GF-D8 (cell line): ENCODE data around the gene CARHSP1.
"Not testable (repeated sequence)": the region's sequence is repeated elsewhere in the genome, so short reads cannot be mapped to it uniquely, and the experiment has no call there.

ENCODE experiments used
- DNase-seq: peaks from one replicate; lab custom pipeline; 2025; lab: John Stamatoyannopoulos, UW

The CARHSP1 gene

DNA sequence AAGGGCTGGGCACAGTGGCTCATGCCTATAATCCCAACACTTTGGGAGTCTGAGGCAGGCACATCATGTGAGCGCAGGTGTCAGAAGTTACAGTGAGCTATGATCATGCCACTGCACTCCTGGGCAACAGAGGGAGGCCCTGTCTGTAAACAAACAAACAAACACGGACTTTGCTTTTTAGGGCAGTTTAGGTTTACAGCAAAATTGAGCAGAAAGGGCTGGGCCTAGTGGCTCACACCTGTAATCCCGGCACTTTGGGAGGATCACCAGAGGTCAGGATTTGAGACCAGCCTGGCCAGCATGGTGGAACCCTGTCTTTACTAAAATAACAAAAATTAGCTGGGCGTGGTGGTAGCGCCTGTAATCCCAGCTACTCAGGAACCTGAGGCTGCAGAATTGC, 3.3 kb upstream of the CARHSP1 start:
- no peak for DNase-seq

DNA sequence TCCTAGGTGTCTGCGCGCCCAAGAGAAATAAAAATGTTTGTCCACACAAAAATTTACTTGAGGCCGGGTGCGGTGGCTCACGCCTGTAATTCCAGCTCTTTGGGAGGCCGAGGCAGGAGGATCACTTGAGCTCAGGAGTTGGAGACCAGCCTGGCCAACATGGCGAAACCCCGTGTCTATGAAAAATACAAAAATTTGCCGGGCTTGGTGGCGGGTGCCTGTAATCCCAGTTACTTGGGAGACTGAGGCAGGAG, 1.1 kb upstream of the CARHSP1 start:
- not testable (repeated sequence) for DNase-seq

DNA sequence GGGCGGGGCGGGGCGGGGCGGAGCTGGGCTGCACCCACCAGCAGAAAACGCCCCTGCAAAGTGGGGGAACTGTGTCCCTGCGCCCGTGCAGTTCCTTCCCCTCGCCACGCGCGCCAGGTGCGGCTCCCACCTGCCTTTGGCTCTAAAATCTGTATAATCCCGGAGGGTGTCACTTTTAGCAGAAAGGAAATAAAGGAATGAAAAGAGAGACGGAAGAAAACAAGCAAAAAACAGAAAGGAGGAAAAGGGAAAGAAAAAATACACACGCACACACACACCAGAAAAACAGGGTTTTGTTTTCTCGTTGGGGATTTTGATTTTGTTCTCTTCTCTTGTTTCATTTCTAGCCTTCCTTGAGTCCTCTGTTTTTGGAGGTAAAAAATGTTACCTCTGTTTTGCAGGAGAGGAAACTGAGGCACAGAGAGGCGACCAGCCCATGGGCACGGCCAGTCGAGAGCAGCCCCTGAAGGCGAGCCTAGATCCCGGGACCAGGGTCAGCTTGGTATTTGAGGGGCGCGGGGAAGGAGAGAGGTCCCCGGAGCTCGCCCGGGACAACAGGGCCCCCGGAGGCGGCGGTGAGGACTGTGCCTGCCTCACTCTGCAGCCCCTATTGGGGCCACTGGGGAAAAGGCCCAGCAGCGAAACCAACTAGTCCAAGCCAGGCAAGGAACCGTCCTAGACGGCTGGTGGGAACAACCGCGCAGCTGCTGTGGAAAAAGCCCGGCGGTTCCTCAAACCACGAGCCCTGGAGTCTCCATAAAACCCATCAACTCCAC, 594 bp upstream of the CARHSP1 start:
- no peak for DNase-seq

DNA sequence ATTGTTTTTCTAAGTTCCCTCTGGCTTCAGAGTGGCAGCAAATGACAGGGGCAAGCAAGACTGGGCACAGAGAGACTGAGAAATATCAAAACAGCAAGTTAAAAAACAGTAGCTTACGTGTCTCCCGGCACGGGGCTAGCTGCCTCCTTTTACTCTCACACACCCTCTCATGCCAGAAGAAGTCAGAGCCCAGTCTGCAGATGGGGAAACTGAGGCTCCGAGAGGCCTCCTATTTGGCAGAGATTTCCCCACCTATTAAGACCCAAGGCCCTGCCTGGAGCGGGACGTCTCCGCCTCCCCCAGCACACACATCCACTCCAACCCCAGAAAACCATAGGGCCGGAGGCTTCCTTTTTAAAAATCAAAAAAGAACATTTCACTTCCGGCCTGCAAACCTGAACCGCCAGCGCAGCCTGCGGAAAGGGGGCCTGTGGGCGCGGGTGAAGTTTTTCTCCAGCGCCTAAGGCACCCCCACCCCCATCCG, 832 bp downstream of the CARHSP1 start:
- no peak for DNase-seq

DNA sequence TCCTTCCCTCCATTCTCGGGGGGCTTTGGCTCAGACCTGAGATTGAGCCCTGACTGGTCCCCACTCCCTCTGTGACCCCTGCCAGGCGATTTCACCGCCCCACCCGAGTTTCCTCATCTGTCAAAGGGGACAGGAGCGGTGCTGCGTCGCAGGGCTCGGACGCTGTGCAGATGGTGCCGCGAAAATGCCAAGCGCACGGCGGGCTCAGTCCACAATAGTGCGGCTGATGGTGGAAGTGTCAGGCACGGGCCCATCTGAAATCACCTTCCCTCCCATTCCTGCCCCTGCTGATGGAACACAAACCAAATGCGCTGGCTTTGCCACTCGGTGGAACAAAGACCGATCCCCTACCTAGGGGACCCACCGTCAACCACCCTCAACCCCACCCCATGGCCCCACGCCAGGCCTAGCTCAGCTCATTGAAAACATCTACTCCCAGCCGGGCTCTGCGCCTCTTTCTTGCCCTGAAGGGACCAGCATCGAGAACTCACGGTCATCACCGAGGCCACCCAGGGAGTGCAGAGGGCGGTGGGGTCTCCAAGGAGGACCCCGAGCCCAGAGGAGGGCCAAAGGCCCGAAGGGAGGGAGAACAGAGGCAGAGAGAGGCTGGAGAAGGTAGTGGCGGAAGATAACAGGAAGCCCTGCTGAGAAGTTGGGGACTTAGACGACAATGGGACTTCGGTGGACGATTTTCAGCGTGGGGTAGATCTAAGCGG, 1.4 kb downstream of the CARHSP1 start:
- no peak for DNase-seq

DNA sequence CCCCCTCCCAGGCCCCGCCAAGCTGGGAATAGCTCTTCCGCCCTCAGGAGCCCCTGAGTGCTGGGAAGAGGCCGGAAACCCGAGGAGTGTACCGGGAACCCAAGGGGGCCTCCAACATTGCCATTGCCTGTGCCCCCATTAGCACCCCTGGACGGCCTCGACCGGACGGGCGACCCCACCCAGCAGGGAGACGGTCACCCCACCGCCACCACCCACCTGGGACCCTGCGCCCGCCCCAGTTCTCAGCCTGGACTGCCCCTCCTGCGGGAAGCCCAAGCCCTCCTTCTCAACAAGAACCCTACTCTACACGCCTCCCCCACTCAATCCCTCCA, 2.0 kb downstream of the CARHSP1 start:
- DNase-seq, result no peak

DNA sequence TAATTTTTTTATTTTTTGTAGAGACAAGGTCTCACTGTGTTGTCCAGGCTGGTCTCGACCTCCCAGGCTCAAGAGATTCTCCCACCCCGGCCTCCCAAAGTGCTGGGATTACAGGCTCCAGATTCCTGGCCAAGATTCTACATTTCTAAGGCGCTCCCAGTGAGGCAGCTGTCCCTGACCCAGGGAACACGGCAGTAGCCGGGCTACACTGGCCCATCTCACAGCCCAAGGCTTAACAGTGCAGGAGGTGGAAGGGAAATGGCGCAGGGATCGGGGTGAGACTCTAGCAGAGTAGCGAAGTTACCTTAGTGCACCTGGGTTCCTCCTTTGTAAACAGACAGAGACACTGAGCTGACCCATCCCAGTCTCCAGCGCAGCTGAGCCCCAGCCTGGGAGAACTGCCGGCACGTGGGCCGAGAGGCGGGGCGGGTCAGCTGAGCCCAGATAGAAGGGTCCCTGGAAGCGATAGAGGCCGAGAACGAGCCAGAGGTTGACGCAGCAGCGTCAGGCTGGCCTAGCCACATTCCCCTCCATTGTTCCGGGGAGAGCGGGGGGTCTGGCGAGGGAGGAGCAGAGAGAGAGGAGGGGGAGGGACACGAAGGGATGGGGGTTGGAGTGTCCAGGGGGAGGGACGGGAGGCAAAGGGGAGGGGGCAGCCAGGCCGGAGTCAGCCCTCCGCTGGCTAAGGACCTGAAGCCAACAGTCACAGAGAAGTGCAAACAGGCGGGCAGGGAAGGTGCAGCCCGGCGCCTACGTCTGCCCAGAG, 2.5 kb downstream of the CARHSP1 start:
- no peak for DNase-seq

DNA sequence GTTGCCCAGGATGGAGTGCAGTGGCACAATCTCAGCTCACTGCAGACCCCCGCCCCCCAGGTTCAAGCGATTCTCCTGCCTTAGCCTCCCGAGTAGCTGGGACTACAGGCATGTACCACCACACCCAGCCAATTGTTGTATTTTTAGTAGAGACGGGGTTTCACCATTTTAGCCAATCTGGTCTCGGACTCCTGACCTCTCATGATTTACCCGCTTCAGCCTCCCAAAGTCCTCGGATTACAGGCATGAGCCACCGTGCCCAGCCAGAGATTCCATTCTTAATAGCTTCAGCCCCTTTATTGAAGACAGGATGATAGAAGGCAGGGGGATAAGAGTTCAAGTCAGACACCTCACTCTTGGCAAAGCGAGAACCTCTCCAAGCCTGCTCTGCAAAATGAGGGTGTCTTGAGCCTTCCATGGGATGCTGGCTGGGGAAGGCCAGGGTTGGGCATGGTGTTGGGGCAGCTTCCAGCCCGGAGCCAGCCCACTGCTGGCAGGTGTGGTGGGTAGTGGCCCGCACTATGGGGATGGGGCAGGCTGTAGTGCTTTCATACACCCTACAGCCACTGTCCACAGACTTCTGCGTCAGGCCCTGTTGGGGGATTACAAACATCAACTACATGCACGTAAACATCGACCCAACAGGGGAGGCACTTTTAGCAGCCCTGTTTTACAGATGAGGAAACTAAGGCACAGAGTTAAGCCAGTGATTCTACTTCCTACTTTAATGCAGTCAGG, 3.5 kb downstream of the CARHSP1 start:
- no peak for DNase-seq

DNA sequence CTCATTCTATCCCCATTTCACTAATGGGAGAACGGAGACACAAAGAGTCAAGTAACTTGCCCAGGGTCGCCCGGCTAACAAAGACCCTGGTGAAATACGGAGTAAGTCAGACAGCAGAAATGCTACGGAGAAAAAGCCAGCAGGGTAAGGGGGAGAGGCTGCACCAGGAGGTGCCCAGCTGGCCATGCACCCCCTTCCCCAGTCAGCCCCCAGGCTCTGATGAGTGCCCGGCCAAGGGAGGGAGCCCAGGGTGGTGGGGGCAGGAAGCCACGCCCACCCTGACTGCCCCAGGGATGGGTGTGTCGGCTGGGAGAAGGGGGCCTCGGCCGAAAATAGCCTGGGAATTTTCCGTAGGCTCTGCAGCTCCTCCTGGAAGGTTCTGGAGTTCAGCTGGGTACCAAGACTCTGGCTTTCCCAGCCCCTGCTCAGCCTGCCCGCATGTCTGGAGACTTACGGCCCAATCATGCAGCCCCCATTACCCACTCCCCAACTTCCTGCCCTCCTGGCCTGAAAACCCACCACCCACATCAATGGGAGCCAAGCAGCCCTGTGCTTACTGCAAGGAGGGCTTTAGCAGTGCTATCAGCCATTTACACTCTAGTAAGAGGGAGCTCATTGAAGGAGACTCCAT, 4.2 kb downstream of the CARHSP1 start:
- DNase-seq, result no peak

DNA sequence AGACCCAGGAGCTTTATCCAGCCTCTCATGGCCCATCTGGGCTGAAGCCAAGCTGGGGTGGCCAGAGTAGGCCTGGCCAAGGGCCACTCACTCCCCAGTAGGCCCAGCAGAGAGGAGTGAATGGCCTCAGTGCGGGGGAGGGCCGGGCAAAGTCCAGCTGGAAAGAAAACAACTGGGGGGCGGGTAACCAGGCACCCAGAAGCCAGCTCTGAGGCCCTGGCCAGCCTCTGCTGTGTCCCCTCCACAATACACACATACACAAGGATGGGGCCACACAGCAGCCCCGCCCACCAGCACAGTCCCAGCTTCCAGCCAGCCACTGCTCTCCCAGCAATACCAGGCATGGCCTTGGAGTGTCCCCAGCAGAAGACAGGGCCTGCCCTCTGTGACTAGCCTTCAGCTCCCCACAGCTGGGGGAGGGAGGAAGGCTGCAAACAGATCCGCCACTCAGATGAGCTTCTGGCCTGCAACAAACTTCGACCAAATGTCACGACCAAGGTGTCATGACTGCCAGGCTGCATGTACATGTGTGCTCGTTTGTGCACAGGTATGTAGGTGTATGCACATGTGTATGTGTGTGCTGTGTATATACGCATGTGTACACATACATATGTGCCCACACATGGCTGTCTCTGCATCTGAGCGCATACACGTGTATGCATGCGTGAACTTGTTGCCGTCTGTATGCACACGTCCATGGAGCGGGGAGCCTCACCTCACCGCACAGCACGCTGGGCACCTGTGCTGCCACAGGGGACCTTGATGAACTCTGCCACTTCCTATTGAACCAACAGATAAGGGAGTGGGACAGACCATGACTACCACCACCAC, 5.0 kb downstream of the CARHSP1 start:
- DNase-seq, result no peak

DNA sequence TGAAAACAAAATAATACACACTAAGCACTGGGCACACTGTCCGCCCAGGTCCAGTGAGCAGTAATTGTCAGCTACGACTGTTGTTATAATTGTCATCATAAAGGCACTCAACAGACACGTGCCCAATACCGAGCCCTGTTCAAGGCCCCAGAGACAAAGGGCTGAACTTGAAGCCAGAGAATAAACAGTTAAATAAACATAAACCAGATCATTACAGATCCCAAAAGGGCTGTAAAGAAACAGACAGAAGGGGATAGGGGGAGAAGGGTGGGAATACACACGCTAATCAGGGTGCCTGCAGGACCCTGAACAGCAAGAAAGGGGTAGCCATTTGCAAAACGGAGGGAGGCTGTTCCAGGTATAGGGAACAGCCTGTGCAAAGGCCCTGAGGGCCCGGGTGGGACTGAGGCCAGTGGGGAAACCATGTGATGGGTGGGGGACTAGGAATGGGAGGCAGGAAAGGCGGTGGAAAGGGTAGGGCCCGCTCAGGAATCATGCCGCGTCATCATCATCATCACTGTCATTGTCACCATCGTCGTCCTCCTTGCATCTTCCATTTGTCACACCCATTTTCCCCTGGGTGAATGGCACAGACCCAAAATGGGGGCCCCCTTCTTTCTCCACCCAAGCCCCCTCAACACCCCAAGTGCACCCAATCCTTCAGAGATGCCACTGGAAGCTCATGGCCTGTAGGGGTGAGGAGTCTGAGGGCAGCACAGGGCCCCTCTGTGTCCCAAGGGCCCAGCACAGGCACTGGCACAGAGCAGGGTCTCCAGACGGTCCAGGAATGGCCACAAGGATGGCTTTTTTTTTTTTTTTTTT, 6.3 kb downstream of the CARHSP1 start:
- no peak for DNase-seq

DNA sequence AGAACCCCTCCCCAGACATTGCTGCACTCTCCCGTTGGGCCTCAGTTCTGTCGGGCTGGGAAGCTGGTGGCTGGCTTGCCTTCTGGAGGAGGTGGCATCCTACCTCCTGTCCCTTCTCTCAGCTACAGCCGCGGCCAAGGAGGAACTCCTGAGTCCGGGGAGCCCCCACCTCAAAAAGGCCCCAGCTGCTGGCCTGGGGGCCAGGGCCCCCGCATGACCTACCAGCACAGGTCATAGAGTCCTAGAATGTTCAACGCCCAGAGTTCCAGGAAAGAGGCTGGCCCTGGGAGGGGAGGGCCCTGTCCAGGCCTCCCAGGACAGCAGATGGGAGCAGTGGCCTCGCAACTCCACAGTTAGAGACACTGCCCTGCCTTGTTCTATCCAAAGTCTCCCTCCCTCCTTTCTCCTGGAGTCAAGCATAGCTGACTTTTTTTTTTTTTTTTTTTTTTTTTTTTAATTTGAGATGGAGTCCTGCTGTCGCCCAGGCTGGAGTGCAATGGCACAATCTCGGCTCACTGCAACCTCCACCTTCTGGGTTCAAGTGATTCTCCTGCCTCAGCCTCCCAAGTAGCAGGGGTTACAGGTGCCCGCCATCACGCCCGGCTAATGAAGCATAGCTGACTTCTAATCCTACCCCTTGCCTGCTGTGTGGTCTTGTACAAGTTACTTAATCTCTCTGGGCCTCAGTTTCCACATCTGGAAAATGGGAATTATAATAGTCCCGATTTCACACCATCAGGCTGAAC, 7.1 kb downstream of the CARHSP1 start:
- no peak for DNase-seq

DNA sequence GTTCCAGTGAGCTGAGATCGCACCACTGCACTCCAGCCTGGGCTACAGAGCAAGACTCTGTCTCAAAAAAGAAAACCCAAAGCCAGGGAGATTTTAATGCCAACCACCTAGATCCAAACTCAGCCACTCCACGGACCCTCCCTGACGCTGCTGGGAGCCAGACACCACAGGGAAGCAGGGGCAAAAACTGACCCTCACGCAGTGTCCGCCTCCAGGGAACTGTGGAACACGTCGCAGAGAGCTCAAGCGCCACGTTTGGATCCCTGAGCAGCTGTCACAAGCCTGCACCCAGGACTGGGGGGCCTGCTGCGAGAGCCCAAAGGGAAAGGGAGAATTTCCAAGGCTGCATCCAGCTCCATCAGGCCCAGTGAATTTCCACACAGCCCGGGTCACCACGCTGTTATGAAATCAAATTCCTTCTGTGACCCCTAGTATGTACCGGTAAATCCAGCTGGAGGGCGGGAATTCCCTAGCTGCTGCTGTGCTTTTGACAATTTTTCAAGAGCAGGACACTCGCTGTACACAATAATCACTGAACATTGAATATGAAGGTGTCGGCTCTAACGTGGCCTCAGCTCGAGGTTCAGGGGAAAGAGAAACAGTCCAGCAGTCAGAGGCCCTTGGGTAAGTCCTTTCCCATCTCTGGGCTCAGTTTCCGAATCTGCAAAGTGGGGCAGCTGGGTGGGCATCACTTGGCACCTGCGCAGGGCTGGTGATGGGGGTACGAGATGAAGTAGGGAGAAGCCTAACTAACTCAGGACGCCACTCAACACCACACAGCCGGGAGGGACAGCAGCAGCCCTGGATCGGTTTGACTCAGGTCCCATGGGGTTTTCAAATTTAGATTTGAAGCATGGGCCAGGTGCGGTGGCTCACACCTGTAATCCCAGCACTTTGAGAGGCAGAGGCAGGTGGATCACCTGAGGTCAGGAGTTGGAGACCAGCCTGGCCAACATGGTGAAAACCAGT, 8.6 kb downstream of the CARHSP1 start:
- no peak for DNase-seq

DNA sequence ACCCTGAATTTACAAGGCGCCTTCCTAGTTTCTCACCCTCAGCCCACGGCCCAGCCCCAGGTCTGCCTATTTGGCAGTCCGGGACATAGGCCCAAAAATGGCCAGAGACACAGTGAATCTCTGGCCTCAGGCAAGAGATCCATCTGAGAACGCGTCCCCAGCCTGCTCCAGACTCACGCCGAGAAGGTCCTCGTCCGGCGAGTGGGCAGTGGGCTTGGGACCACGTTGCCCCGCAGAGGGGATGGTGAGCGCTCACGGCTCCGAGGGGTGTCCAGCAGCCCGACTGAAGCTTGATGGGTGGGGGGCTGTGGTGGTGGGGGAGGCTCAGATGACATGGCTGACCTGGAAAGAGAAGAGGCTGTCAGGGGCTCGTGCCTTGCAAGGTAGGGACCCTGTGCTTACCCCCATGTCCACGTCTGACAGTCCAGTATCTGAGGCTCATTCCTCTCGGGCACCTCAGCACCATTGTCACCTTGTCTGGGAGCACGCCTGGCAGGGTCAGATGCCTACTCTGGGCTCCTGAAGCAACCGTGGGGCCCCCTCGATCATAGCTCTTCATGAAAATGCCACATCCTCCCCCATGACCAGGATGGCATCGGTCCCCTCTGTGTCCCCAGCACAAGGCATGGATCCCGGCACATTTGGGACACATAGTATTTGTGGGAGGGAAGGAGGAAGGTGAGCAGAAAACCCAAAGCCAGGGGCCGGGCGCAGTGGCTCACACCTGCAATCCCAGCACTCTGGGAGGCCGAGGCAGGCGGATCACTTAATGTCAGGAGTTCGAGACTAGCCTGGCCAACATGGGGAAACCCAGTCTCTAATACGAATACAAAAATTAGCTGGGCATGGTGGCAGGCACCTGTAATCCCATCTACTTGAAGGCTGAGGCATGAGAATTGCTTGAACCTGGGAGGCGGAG, 9.6 kb downstream of the CARHSP1 start:
- DNase-seq, result no peak

DNA sequence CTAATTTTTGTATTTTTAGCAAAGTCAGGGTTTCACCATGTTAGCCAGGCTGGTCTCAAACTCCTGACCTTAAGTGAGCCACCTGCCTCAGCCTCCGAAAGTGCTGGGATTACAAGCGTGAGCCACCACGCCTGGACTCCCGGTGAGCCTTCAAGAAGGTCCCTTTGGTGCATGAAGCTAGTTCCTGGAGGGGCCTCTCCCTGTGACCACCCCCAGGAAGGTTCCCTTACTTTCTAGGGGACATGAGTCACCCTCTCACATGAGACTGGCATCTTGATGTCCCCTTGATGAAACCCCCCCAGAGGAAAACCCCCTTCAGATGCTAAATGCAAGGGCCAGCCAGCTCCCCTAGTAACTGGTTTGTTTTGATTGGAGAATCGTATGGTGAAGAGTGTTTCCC, 12.8 kb downstream of the CARHSP1 start:
- DNase-seq, result no peak

DNA sequence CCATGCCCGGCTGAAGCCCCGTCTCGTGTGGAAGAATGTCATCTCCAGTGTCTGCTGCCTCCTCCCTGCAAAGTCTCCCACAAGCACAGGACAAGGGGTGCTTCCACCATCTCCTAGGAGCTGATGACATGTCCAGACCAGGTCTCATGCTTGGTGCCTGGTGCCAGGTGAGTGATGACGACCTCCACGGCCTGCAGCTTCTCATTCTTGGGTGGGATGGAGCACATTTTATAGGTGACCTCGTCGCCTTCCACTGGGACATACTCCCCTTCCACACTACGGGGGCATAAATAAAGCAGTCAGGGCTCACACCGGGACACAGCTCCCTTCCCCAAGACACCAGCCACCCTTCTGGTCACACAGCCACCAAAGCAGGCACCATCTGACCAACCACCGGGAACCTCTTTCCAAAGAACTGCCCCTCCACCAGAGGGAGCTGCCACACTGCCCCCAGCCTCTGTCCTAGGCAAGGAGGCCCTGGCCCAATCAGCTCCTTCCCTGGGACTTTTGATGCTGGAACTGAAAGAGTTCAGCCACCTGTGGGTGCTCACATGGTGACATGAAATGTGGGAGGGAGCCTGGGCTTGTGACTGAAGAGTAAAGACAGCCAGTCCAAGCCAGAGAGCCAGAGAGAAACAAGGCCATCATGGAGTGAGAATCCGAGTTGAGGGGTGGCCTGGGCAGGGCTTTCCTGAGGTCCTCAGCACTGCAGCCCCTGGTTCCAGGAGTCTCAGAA, 13.6 kb downstream of the CARHSP1 start:
- DNase-seq, result no peak
